Measurements from ENCODE around the gene SLC24A3. TPM values are rescaled to one million over a fixed set of nuclear protein-coding genes. Genes with fewer than 3 reads are reported as not detected.
"Not testable (repeated sequence)": the region's sequence is repeated elsewhere in the genome, so short reads cannot be mapped to it uniquely, and the experiment has no call there.

The SLC24A3 gene
- total RNA-seq, 1 donor from 2014 or later = 0.08 TPM

DNA sequence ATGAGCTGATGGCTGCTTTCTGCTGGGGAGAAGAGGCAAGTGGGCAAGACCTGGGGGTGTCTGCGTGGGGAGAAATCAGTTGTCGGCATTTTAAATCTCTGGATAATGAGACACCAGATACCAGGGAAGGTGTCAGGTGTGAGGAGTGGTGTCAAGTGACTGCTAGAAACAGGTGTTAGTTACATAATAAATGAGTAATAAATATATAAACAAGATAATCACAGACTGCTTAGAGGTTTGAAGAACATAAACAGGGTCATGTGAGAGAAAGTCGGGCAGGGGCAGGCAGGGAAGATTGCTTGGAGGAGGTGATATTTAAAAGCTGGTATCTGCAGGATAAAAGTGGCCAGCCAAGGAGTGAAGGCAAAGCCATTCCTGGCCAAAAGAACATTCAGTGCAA, 458.4 kb downstream of the SLC24A3 start:
- DNase-seq (ENCODE audit: low read depth) = no peak
- H3K4me3 ChIP-seq (ENCODE audit: low read depth, low read length) = no peak overlapping the region
- TF ChIP-seq CTCF (IDR thresholded peaks at IDR 0.05; ENCODE audit: insufficient read depth, low read length, poor library complexity, severe bottlenecking) = no peak

GRCh38 chr20:19671374-19671773, 458.9 kb downstream of the SLC24A3 start:
- H3K36me3 ChIP-seq (ENCODE audit: control insufficient read depth, insufficient read depth, low read length) = no peaks in the 10 kb centered on the region
- no peak overlapping the region for H3K4me3 ChIP-seq (ENCODE audit: low read depth, low read length)
- DNase-seq (ENCODE audit: low read depth) = no peak
- TF ChIP-seq CTCF (IDR thresholded peaks at IDR 0.05; ENCODE audit: insufficient read depth, low read length, poor library complexity, severe bottlenecking) = no peak
- peaks cover 15% of the 10 kb centered on the region for H3K27me3 ChIP-seq (ENCODE audit: control insufficient read depth, insufficient read depth, low read length)

More for the DNA sequence above, 458.4 kb downstream of the SLC24A3 start:
- peaks cover 15% of the 10 kb centered on the region for H3K27me3 ChIP-seq (ENCODE audit: control insufficient read depth, insufficient read depth, low read length)
- no peaks in the 10 kb centered on the region for H3K36me3 ChIP-seq (ENCODE audit: control insufficient read depth, insufficient read depth, low read length)

DNA sequence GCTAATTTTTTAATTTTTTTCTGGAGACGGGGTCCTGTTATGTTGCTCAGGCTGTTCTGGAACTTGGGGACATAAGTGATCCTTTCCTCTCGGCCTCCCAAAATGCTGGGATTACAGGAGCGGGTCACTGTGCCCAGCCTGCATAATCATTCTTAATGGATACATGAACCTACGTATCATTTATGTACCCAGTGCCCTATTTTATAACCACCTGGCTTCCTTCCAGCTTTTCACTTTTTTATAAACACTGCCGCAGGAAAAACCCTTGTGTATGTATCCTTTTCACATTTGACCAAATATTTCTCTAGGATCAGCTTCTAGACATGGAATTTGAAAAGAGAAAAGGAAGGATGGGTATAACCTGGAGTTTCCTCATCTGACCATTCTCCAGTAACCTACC, 460.1 kb downstream of the SLC24A3 start:
- Histone ChIP-seq H3K27me3 (ENCODE audit: control insufficient read depth, insufficient read depth, low read length) (peaks cover 15% of the 10 kb centered on the region), H3K36me3 (ENCODE audit: control insufficient read depth, insufficient read depth, low read length) (no peaks in the 10 kb centered on the region), H3K4me3 (ENCODE audit: low read depth, low read length) (no peak overlapping the region)
- no peak for DNase-seq (ENCODE audit: low read depth)
- TF ChIP-seq CTCF (IDR thresholded peaks at IDR 0.05; ENCODE audit: insufficient read depth, low read length, poor library complexity, severe bottlenecking) = no peak

DNA sequence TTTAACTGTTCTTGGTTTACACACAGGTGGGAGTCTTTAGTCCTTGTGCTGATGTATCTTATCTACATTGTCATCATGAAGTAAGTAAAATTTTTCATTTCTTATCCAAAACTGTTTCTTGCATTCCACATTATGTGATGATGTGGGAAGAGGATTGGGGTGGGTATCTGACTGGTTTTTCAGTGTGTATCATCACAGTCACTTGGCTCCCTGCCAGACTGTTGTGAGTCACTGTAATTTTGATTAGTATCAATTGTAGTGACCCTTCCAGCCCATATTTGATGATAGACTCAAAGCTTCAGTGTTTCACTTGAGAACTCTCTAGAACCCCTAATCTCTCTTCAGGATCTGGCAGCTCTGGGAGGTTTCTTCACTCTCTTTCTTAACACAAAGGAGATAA, 461.1 kb downstream of the SLC24A3 start:
- TF ChIP-seq CTCF (IDR thresholded peaks at IDR 0.05; ENCODE audit: insufficient read depth, low read length, poor library complexity, severe bottlenecking) = no peak
- no peak overlapping the region for H3K4me3 ChIP-seq (ENCODE audit: low read depth, low read length)
- H3K27me3 ChIP-seq (ENCODE audit: control insufficient read depth, insufficient read depth, low read length) = peaks cover 15% of the 10 kb centered on the region
- H3K36me3 ChIP-seq (ENCODE audit: control insufficient read depth, insufficient read depth, low read length) = no peaks in the 10 kb centered on the region
- DNase-seq (ENCODE audit: low read depth) = no peak

- H3K36me3 ChIP-seq (ENCODE audit: control insufficient read depth, insufficient read depth, low read length) = no peaks in the 10 kb centered on the region
- TF ChIP-seq CTCF (IDR thresholded peaks at IDR 0.05; ENCODE audit: insufficient read depth, low read length, poor library complexity, severe bottlenecking) = no peak
- H3K27me3 ChIP-seq (ENCODE audit: control insufficient read depth, insufficient read depth, low read length) = peaks cover 7% of the 10 kb centered on the region
- no peak overlapping the region for H3K4me3 ChIP-seq (ENCODE audit: low read depth, low read length)
- no peak for DNase-seq (ENCODE audit: low read depth)
Observed at GRCh38 chr20:19676202-19676601, 463.8 kb downstream of the SLC24A3 start.

- no peak for DNase-seq (ENCODE audit: low read depth)
- no peak overlapping the region for H3K4me3 ChIP-seq (ENCODE audit: low read depth, low read length)
- TF ChIP-seq CTCF (IDR thresholded peaks at IDR 0.05; ENCODE audit: insufficient read depth, low read length, poor library complexity, severe bottlenecking) = no peak
- H3K27me3 ChIP-seq (ENCODE audit: control insufficient read depth, insufficient read depth, low read length) = peaks cover under 1% of the 10 kb centered on the region
- H3K36me3 ChIP-seq (ENCODE audit: control insufficient read depth, insufficient read depth, low read length) = no peaks in the 10 kb centered on the region
Observed at GRCh38 chr20:19677336-19677735, 464.9 kb downstream of the SLC24A3 start.

DNA sequence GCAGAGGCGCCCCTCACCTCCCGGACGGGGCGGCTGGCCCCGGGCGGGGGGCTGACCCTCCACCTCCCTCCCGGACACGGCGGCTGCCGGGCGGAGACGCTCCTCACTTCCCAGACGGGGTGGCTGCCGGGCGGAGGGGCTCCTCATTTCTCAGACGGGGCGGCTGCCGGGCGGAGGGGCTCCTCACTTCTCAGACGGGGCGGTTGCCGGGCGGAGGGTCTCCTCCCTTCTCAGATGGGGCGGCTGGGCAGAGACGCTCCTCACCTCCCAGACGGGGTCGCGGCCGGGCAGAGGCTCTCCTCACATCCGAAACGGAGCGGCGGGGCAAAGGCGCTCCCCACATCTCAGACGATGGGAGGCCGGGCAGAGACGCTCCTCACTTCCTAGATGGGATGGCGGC, 466.1 kb downstream of the SLC24A3 start:
- not testable (repeated sequence) for DNase-seq (ENCODE audit: low read depth); H3K27me3 ChIP-seq (ENCODE audit: control insufficient read depth, insufficient read depth, low read length); H3K4me3 ChIP-seq (ENCODE audit: low read depth, low read length); H3K36me3 ChIP-seq (ENCODE audit: control insufficient read depth, insufficient read depth, low read length)
